Cardiac septum (tissue), 1 donor: ENCODE results near the gene KCNK15. TPM values are rescaled to one million over a fixed set of nuclear protein-coding genes. Genes with fewer than 3 reads are reported as not detected.

Experiments used
- total RNA-seq: library from RNA; stranded (reverse); fragmentation: NEBNext Ultra II Directional; extraction: Animal tissue kit (Norgen Biotek cat#: 25700); gene quantifications from one replicate; pipeline ENCODE4 v1.2.1, GENCODE V29; 2021
- donor health status: DM: no; HTN: no; CAD: no.

Gene KCNK15
- total RNA-seq, 1 donor from 2014 or later = 0.97 TPM

Other genes starting within 250 kb of the KCNK15 start
- 94.3 TPM for gene SERINC3, start 223.8 kb upstream of the KCNK15 start, total RNA-seq
- 274 TPM for gene PKIG, start 163.3 kb upstream of the KCNK15 start, total RNA-seq
- 4.1 TPM for gene ADA, start 94.2 kb upstream of the KCNK15 start, total RNA-seq
- 29.3 TPM for gene CCN5, start 30.5 kb upstream of the KCNK15 start, total RNA-seq
- 0.27 TPM for gene RIMS4, start 64.7 kb downstream of the KCNK15 start, total RNA-seq
- 118 TPM for gene YWHAB, start 139.8 kb downstream of the KCNK15 start, total RNA-seq
- gene PABPC1L, start 164.2 kb downstream of the KCNK15 start, total RNA-seq = 4.7 TPM
- gene TOMM34, start 214.5 kb downstream of the KCNK15 start, total RNA-seq = 10.7 TPM
- gene STK4, start 220.6 kb downstream of the KCNK15 start, total RNA-seq = 11.3 TPM